ENCODE results near the gene NR5A1.

The NR5A1 gene

GRCh38 chr9:124449381-124450151 is 57.6 kb downstream of the NR5A1 start:
- TF ChIP-seq GATA3 (IDR thresholded peaks at IDR 0.05; ENCODE audit: low read depth, low read length) (no peak), GATA2 (IDR thresholded peaks at IDR 0.05; ENCODE audit: low read depth, low read length) (no peak)

DNA sequence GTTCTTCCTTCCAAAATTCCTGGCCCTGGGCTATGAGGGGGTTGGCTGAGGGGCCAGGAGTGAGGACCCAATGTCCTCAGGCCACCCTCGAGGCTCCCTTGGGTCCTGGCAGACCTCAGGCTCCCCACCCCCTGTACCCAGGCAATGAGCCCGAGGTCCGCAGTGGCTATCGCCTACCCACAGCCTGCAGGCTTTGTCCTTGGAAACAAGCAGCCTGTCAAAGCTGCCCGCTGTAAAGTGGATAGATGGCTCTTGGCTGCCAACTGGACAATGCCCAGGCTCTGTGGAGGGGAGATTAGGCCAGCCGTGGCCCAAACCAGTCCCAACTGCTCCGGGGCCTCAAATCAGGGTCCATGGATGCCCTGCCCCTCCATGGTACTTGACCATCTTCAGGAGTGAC is 59.2 kb downstream of the NR5A1 start:
- TF ChIP-seq GATA2 (IDR thresholded peaks at IDR 0.05; ENCODE audit: low read depth, low read length) (no peak), GATA3 (IDR thresholded peaks at IDR 0.05; ENCODE audit: low read depth, low read length) (no peak)

DNA sequence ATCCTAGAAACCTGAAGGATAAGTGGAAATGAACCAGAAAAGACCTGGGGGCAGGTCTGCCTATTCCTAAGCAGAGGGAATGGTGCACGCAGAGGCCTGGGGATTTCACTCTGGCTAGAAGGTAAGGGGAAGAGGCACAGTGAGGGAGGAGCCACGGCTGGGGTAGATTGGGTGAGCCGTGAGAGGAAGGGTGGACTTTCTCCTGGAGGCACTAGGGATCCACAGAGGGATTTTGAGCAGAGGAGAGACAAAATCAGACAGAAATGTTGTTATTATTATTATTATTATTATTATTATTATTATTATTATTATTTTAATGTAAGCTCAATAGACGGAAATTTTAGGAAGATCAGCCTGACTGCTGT is 59.9 kb downstream of the NR5A1 start:
- TF ChIP-seq GATA2 (IDR thresholded peaks at IDR 0.05; ENCODE audit: low read depth, low read length) (no peak), GATA3 (IDR thresholded peaks at IDR 0.05; ENCODE audit: low read depth, low read length) (no peak)

DNA sequence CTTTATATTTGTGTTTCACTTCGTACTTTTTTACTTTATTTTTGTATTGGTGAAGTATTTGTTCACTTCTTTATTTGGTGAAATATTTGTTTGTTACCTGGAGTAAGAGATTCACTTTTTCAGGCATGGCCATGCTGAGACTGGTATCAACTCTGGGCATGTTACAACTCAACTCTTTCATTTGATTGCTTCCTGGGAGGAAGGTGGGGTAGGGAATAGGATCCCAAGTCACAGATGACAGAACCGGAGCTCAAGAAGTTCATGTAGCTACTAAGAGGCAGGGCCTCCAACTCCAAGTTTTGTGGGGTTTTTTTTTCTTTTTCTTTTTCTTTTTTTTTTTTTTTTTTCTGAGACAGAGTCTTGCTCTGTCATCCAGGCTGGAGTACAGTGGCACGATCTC is 63.0 kb downstream of the NR5A1 start:
- TF ChIP-seq GATA2 (IDR thresholded peaks at IDR 0.05; ENCODE audit: low read depth, low read length) (no peak), GATA3 (IDR thresholded peaks at IDR 0.05; ENCODE audit: low read depth, low read length) (no peak)

DNA sequence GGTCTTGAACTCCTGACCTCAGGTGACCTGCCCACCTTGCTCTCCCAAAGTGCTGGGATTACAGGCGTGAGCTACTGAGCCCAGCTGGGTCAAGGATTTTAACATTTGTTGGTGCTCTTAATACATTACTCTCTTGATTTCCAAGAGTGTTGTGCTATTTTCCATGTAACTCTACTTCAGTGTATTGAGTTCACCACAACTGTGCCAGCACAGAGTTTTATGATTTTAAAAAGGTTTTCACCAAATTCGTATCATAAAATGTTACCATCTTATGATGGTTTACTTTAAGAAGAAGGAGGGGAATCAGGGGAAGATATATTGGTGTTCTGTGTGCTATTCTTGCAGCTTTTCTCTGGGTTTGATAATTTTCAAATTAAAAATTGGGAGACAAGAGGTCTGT is 63.6 kb downstream of the NR5A1 start:
- no peak for TF ChIP-seq GATA3 (IDR thresholded peaks at IDR 0.05; ENCODE audit: low read depth, low read length)
- no peak for TF ChIP-seq GATA2 (IDR thresholded peaks at IDR 0.05; ENCODE audit: low read depth, low read length)

GRCh38 chr9:124442826-124443225 is 64.4 kb downstream of the NR5A1 start:
- TF ChIP-seq GATA3 (IDR thresholded peaks at IDR 0.05; ENCODE audit: low read depth, low read length) (no peak), GATA2 (IDR thresholded peaks at IDR 0.05; ENCODE audit: low read depth, low read length) (no peak)

DNA sequence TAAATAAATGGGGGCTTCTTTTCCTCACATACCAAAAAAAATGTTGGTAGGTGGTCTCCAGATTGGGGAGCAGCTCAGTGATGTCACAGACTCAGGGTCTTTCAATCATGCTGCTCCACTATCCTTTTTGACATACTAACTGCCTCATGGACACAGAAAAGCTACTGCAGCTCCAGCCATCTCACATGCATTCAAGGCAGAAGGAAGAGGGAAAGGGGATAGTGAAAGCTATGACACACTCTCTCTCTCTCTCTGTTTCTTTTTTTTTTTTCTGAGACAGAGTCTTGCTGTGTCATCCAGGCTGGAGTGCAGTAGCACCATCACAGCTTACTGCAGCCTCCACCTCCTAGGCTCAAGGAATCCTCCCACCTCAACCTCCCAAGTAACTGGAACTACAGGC is 64.8 kb downstream of the NR5A1 start:
- TF ChIP-seq GATA2 (IDR thresholded peaks at IDR 0.05; ENCODE audit: low read depth, low read length) (no peak), GATA3 (IDR thresholded peaks at IDR 0.05; ENCODE audit: low read depth, low read length) (no peak)

GRCh38 chr9:124441291-124441690 is 65.9 kb downstream of the NR5A1 start:
- TF ChIP-seq GATA2 (IDR thresholded peaks at IDR 0.05; ENCODE audit: low read depth, low read length), result no peak
- TF ChIP-seq GATA3 (IDR thresholded peaks at IDR 0.05; ENCODE audit: low read depth, low read length), result no peak

DNA sequence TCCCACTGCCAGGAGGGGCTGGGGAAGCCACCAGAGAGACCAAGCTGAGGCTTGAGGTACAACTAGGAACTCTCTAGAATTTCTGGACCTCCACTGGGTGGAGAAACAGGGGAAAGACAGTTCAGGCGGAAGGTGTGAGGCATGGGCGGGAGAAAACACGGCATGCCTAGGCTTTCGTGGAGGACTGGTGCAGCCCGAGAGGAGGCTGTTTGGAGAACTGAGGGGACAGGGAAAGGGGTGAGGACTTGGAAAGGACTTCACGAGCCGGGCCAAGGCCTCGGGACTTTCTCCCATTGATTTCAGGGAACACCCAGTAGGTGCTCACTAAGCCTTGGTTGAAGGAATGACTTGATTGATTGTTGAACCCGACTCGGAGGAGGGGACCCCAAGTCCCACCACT is 66.4 kb downstream of the NR5A1 start:
- TF ChIP-seq GATA2 (IDR thresholded peaks at IDR 0.05; ENCODE audit: low read depth, low read length) (no peak), GATA3 (IDR thresholded peaks at IDR 0.05; ENCODE audit: low read depth, low read length) (no peak)

DNA sequence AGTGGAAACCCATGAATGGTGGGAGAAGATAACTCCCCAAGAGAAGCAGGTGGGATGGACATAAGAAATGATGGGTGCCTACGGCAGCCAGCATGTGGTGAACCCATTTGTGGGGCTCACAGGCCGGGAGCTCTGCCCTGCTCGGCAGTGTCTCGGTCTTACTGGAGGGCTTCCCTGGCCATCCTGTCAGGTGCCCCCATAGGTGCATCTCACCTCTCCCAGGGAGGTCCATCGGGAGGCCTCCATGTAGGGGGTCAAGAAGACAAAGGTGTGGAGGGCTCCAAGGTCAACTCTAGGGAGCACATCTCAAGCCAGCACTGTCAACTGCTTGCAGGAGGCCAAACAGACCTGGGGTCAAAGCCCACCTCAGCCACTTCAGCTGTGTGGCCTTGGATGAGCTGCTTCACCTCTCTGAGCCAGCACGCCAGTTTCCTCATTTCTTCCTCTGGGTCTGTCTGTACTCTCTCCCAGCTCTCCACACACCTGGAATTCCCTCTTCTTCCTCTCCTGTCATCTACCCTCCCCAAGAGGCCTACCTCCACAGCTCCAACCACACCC is 67.4 kb downstream of the NR5A1 start:
- TF ChIP-seq GATA3 (IDR thresholded peaks at IDR 0.05; ENCODE audit: low read depth, low read length) (no peak), GATA2 (IDR thresholded peaks at IDR 0.05; ENCODE audit: low read depth, low read length) (no peak)

GRCh38 chr9:124439086-124439485 is 68.1 kb downstream of the NR5A1 start:
- TF ChIP-seq GATA2 (IDR thresholded peaks at IDR 0.05; ENCODE audit: low read depth, low read length) (no peak), GATA3 (IDR thresholded peaks at IDR 0.05; ENCODE audit: low read depth, low read length) (no peak)

DNA sequence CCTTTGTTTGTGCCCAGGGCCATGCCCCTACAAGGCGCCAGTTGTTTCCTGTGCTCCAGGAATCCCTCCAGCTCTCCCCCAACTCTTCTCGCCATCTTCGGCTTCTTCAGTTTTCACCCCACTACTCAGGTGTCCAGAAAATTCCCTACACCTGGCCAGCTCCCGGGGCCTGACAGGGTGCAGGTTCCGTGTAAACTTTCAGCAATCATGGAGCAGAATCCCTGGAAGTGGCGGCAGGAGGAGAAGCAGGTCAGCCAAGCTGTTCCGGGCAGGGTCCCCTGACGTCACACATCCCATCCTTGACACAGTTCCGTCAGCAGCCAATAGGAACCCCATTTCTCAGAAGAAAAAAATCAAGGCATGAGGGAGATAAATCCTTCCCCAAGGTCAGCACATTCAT is 69.1 kb downstream of the NR5A1 start:
- TF ChIP-seq GATA2 (IDR thresholded peaks at IDR 0.05; ENCODE audit: low read depth, low read length), result no peak
- no peak for TF ChIP-seq GATA3 (IDR thresholded peaks at IDR 0.05; ENCODE audit: low read depth, low read length)

- TF ChIP-seq GATA2 (IDR thresholded peaks at IDR 0.05; ENCODE audit: low read depth, low read length) (no peak), GATA3 (IDR thresholded peaks at IDR 0.05; ENCODE audit: low read depth, low read length) (no peak)
These were observed 70.1 kb downstream of the NR5A1 start for GRCh38 chr9:124437086-124437485.

DNA sequence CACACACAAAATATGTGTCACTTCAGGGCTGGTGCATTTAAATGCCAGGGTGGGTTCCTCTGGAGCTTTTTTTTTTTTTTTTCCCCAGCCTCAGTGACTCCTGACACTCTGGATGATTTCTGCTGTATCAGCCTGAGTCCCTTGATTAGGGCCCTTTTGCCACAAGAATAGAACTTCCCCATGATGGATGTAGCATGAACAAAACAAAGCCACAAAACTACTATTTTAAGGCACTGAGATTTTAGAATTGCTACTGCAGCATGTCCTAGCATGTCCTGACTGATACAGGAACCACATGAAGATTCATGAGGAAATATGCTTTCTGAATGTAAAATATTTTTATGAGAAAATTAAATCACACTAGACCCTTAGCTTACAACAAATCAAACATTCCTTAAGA is 70.9 kb downstream of the NR5A1 start:
- TF ChIP-seq GATA3 (IDR thresholded peaks at IDR 0.05; ENCODE audit: low read depth, low read length) (no peak), GATA2 (IDR thresholded peaks at IDR 0.05; ENCODE audit: low read depth, low read length) (no peak)

Data from SH-SY5Y (cell line).